Measurements from ENCODE around the gene ASTN1.

ASTN1 gene

DNA sequence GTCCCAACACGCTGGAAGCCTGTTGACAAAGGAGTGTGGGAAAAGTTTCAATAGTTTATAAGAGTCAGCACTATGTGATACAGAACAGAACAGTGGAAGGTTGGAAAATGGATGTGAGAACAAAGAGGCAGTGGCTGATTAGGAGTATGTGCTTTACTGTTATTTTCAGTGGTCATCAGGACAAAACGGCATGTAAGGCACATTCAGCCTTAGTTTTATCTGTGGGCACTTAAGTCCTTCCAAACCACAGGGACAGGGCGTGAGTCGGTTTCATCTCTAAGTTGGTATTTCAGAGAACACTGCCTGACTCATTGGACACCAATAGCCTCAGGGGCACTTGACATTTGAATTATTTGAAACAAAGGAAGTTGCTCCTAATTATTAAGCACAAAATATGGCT lies 306.9 kb downstream of the ASTN1 start:
- H3K4me2 ChIP-seq (ENCODE audit: low read length, poor library complexity, severe bottlenecking): no peak overlapping the region
- WGBS: 64% methylated on average over 4 of the region's 4 CpGs
- no peak overlapping the region for H3K27ac ChIP-seq (ENCODE audit: low read length, poor library complexity, severe bottlenecking)
- H2BK120ac ChIP-seq (ENCODE audit: low read depth, low read length): no peak overlapping the region
- H4K91ac ChIP-seq (ENCODE audit: low read length): no peak overlapping the region
- H3K18ac ChIP-seq (ENCODE audit: low read depth in 1 of 2, low read length in 2 of 2): no peak overlapping the region
- no peak overlapping the region for H2AK5ac ChIP-seq (ENCODE audit: low read length, severe bottlenecking)
- no peak overlapping the region for H2BK15ac ChIP-seq (ENCODE audit: low read depth, poor library complexity, severe bottlenecking)
- H2BK12ac ChIP-seq (ENCODE audit: low read length in 2 of 2): no peak overlapping the region
- no peaks in the 10 kb centered on the region for H3K4me1 ChIP-seq (ENCODE audit: control insufficient read depth, insufficient read depth, low read depth, low read length)
- no peak for DNase-seq
- H3K9me3 ChIP-seq (ENCODE audit: control insufficient read depth, low read length): no peaks in the 10 kb centered on the region
- no peak overlapping the region for H3K23ac ChIP-seq (ENCODE audit: low read length in 2 of 2)
- H2AFZ ChIP-seq (ENCODE audit: low read depth, low read length): no peak overlapping the region
- no peak overlapping the region for H3K4ac ChIP-seq (ENCODE audit: low read depth in 1 of 2, low read length in 2 of 2)
- no peak overlapping the region for H2BK5ac ChIP-seq (ENCODE audit: low read depth, low read length, poor library complexity, severe bottlenecking)
- H3K27me3 ChIP-seq (ENCODE audit: control insufficient read depth in 1 of 2, insufficient read depth in 1 of 2, low read length in 2 of 2): no peaks in the 10 kb centered on the region
- H3K79me1 ChIP-seq (replicated peaks; ENCODE audit: low read length, poor library complexity, severe bottlenecking): no peaks in the 10 kb centered on the region
- no peaks in the 10 kb centered on the region for H3K36me3 ChIP-seq (ENCODE audit: control insufficient read depth in 1 of 2, insufficient read depth in 2 of 2, low read depth in 1 of 2, low read length in 2 of 2)
- no peak overlapping the region for H3K9ac ChIP-seq (ENCODE audit: low read length)
- no peak overlapping the region for H3K4me3 ChIP-seq (ENCODE audit: insufficient read depth in 1 of 2, low read depth in 1 of 2, low read length in 2 of 2)
- no peak overlapping the region for H3K14ac ChIP-seq (ENCODE audit: low read length in 2 of 2)
- H4K8ac ChIP-seq (ENCODE audit: low read length): no peak overlapping the region

DNA sequence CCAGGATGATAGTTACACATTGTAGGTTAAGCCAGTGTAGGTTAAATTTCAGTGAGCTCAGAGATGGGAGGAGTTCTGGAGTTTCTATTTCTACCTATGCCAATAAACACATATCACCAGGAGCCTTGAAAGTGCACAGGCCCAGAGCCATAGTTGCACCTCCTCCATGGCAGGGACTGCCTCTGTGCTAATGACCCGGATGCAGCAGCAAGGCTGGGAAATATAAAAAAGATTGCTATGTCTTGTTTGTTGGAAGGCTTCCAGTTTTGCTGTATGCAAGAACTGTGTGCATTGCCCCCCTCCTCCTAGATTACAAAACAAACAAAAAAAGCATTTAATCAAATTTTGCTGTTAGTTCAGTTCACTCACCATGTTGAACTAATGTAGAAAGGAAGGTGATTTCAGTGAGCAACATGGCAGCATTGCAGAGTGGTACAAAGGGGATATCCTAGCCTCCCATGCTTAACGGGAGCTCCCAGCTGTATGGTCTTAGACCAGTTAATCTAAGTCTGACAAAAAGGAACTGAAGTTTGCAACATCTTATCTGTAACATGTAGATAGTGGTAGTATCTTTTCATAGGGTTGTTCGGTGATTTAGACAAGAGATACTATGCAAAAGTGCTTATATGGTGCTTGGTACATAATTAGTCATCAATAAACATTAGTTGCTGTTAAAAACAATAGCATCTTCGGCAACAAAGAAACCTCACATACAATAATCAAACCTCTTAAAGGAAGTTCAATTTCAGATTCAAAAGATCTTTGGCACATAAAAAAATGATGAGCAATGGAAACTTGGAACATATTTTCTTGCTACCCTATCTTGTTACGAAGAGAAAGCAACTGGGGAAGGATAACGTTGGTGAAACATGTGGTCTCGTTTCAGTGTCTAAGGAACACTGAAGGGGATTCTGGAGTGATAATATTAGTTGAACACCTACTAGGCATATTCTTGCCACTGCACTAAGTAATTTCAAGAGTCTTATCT lies 309.5 kb downstream of the ASTN1 start:
- Histone ChIP-seq H2BK5ac (ENCODE audit: low read depth, low read length, poor library complexity, severe bottlenecking) (no peak overlapping the region), H4K8ac (ENCODE audit: low read length) (no peak overlapping the region), H3K4me3 (ENCODE audit: insufficient read depth in 1 of 2, low read depth in 1 of 2, low read length in 2 of 2) (no peak overlapping the region), H3K14ac (ENCODE audit: low read length in 2 of 2) (no peak overlapping the region), H3K23ac (ENCODE audit: low read length in 2 of 2) (no peak overlapping the region), H2AFZ (ENCODE audit: low read depth, low read length) (no peak overlapping the region), H3K27me3 (ENCODE audit: control insufficient read depth in 1 of 2, insufficient read depth in 1 of 2, low read length in 2 of 2) (no peaks in the 10 kb centered on the region), H3K18ac (ENCODE audit: low read depth in 1 of 2, low read length in 2 of 2) (no peak overlapping the region), H2BK12ac (ENCODE audit: low read length in 2 of 2) (no peak overlapping the region), H3K4ac (ENCODE audit: low read depth in 1 of 2, low read length in 2 of 2) (no peak overlapping the region), H3K27ac (ENCODE audit: low read length, poor library complexity, severe bottlenecking) (no peak overlapping the region), H3K4me2 (ENCODE audit: low read length, poor library complexity, severe bottlenecking) (no peak overlapping the region), H3K79me1 (replicated peaks; ENCODE audit: low read length, poor library complexity, severe bottlenecking) (no peaks in the 10 kb centered on the region), H2BK15ac (ENCODE audit: low read depth, poor library complexity, severe bottlenecking) (no peak overlapping the region), H3K9me3 (ENCODE audit: control insufficient read depth, low read length) (no peaks in the 10 kb centered on the region), H3K36me3 (ENCODE audit: control insufficient read depth in 1 of 2, insufficient read depth in 2 of 2, low read depth in 1 of 2, low read length in 2 of 2) (no peaks in the 10 kb centered on the region), H2BK120ac (ENCODE audit: low read depth, low read length) (no peak overlapping the region), H4K91ac (ENCODE audit: low read length) (no peak overlapping the region), H3K4me1 (ENCODE audit: control insufficient read depth, insufficient read depth, low read depth, low read length) (no peaks in the 10 kb centered on the region), H3K9ac (ENCODE audit: low read length) (no peak overlapping the region), H2AK5ac (ENCODE audit: low read length, severe bottlenecking) (no peak overlapping the region)
- no peak for DNase-seq
- 92% methylated on average over 1 of the region's 7 CpGs for WGBS

DNA sequence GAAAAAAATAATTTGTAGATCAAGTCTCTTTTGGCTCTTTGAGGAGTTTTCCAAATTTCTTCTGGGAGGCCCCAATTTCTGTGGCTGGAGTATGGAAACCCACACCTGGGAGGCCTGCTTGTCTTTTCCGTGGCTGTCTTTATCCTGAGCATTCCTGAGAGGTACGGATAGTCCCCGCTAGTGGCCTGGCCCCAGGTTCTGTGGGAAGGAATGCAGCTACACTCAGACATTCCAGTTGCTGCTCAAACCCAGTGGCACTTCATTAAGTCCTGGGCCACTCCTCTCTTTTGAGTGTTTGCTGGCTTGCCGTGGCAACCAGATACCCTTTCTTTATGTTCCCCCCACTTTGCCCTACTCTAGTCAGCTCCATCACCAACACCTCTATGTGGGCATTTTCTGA lies 310.4 kb downstream of the ASTN1 start:
- Histone ChIP-seq H3K9me3 (ENCODE audit: control insufficient read depth, low read length) (no peaks in the 10 kb centered on the region), H3K36me3 (ENCODE audit: control insufficient read depth in 1 of 2, insufficient read depth in 2 of 2, low read depth in 1 of 2, low read length in 2 of 2) (no peaks in the 10 kb centered on the region), H2AFZ (ENCODE audit: low read depth, low read length) (no peak overlapping the region), H3K79me1 (replicated peaks; ENCODE audit: low read length, poor library complexity, severe bottlenecking) (no peaks in the 10 kb centered on the region), H4K8ac (ENCODE audit: low read length) (no peak overlapping the region), H3K14ac (ENCODE audit: low read length in 2 of 2) (no peak overlapping the region), H2BK15ac (ENCODE audit: low read depth, poor library complexity, severe bottlenecking) (no peak overlapping the region), H3K4me1 (ENCODE audit: control insufficient read depth, insufficient read depth, low read depth, low read length) (no peaks in the 10 kb centered on the region), H3K27ac (ENCODE audit: low read length, poor library complexity, severe bottlenecking) (no peak overlapping the region), H3K4me2 (ENCODE audit: low read length, poor library complexity, severe bottlenecking) (no peak overlapping the region), H4K91ac (ENCODE audit: low read length) (no peak overlapping the region), H2BK120ac (ENCODE audit: low read depth, low read length) (no peak overlapping the region), H3K18ac (ENCODE audit: low read depth in 1 of 2, low read length in 2 of 2) (no peak overlapping the region), H3K4ac (ENCODE audit: low read depth in 1 of 2, low read length in 2 of 2) (no peak overlapping the region), H3K9ac (ENCODE audit: low read length) (no peak overlapping the region), H2BK5ac (ENCODE audit: low read depth, low read length, poor library complexity, severe bottlenecking) (no peak overlapping the region), H3K4me3 (ENCODE audit: insufficient read depth in 1 of 2, low read depth in 1 of 2, low read length in 2 of 2) (no peak overlapping the region), H2BK12ac (ENCODE audit: low read length in 2 of 2) (no peak overlapping the region), H2AK5ac (ENCODE audit: low read length, severe bottlenecking) (no peak overlapping the region), H3K23ac (ENCODE audit: low read length in 2 of 2) (no peak overlapping the region), H3K27me3 (ENCODE audit: control insufficient read depth in 1 of 2, insufficient read depth in 1 of 2, low read length in 2 of 2) (no peaks in the 10 kb centered on the region)
- 88% methylated on average over 4 of the region's 4 CpGs for WGBS
- no peak for DNase-seq

DNA sequence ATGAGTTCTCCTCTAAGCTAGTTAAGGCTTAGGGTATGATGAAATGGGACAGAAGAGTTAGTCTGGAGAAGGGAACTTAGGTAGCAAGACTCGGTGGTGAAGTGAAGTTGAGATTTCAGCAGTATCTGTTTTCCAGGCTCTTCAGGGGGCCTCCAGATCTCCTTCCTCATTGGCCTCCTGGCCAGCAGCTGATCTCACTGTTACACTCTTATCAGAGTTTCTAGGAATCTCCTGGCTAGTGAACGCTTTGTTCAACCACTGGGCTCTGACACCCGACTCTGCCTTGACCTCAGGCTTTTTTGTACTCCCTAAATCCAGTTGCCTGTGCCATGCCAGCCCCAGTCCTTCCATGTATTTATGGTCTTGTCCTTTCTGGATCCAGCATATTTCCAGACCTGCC lies 311.0 kb downstream of the ASTN1 start:
- Histone ChIP-seq H4K8ac (ENCODE audit: low read length) (no peak overlapping the region), H3K27me3 (ENCODE audit: control insufficient read depth in 1 of 2, insufficient read depth in 1 of 2, low read length in 2 of 2) (no peaks in the 10 kb centered on the region), H3K9me3 (ENCODE audit: control insufficient read depth, low read length) (no peaks in the 10 kb centered on the region), H3K4me2 (ENCODE audit: low read length, poor library complexity, severe bottlenecking) (no peak overlapping the region), H2BK12ac (ENCODE audit: low read length in 2 of 2) (no peak overlapping the region), H2AK5ac (ENCODE audit: low read length, severe bottlenecking) (no peak overlapping the region), H3K18ac (ENCODE audit: low read depth in 1 of 2, low read length in 2 of 2) (no peak overlapping the region), H3K4ac (ENCODE audit: low read depth in 1 of 2, low read length in 2 of 2) (no peak overlapping the region), H3K23ac (ENCODE audit: low read length in 2 of 2) (no peak overlapping the region), H3K4me1 (ENCODE audit: control insufficient read depth, insufficient read depth, low read depth, low read length) (no peaks in the 10 kb centered on the region), H2BK120ac (ENCODE audit: low read depth, low read length) (no peak overlapping the region), H2AFZ (ENCODE audit: low read depth, low read length) (no peak overlapping the region), H3K36me3 (ENCODE audit: control insufficient read depth in 1 of 2, insufficient read depth in 2 of 2, low read depth in 1 of 2, low read length in 2 of 2) (no peaks in the 10 kb centered on the region), H4K91ac (ENCODE audit: low read length) (no peak overlapping the region), H3K9ac (ENCODE audit: low read length) (no peak overlapping the region), H2BK5ac (ENCODE audit: low read depth, low read length, poor library complexity, severe bottlenecking) (no peak overlapping the region), H3K79me1 (replicated peaks; ENCODE audit: low read length, poor library complexity, severe bottlenecking) (no peaks in the 10 kb centered on the region), H3K4me3 (ENCODE audit: insufficient read depth in 1 of 2, low read depth in 1 of 2, low read length in 2 of 2) (no peak overlapping the region), H2BK15ac (ENCODE audit: low read depth, poor library complexity, severe bottlenecking) (no peak overlapping the region), H3K27ac (ENCODE audit: low read length, poor library complexity, severe bottlenecking) (no peak overlapping the region), H3K14ac (ENCODE audit: low read length in 2 of 2) (no peak overlapping the region)
- 27% methylated on average over 3 of the region's 3 CpGs for WGBS
- no peak for DNase-seq

Data from mesenchymal stem cell (in vitro differentiated cells and primary cell).